Hepatocyte (in vitro differentiated cells): ENCODE data around the gene ZNF333.
"Not testable (repeated sequence)": the region's sequence is repeated elsewhere in the genome, so short reads cannot be mapped to it uniquely, and the experiment has no call there.

Experiments used
- EZH2 ChIP-seq: fragments of 200-600 bp; sonication (generic); IDR thresholded peaks from 2 replicates; pipeline ENCODE4 v1.6.1; 2016; ENCODE audit warnings: antibody characterized with exemption, mild to moderate bottlenecking, borderline replicate concordance
- EZH2phosphoT487 ChIP-seq: fragments of 200-600 bp; sonication (generic); IDR thresholded peaks from one replicate; pipeline ENCODE4 v1.6.1; 2018; ENCODE audit warnings: antibody characterized with exemption, mild to moderate bottlenecking, low read depth, moderate library complexity; ENCODE audit not compliant: unreplicated experiment, severe bottlenecking
- TF ChIP-seq, protein P1 (sequence below): fragments of 200-600 bp; sonication (generic); IDR thresholded peaks from 2 replicates; pipeline ENCODE4 v1.5.1; 2016; ENCODE audit warnings: antibody characterized with exemption, mild to moderate bottlenecking; ENCODE audit not compliant: poor library complexity

DNA sequence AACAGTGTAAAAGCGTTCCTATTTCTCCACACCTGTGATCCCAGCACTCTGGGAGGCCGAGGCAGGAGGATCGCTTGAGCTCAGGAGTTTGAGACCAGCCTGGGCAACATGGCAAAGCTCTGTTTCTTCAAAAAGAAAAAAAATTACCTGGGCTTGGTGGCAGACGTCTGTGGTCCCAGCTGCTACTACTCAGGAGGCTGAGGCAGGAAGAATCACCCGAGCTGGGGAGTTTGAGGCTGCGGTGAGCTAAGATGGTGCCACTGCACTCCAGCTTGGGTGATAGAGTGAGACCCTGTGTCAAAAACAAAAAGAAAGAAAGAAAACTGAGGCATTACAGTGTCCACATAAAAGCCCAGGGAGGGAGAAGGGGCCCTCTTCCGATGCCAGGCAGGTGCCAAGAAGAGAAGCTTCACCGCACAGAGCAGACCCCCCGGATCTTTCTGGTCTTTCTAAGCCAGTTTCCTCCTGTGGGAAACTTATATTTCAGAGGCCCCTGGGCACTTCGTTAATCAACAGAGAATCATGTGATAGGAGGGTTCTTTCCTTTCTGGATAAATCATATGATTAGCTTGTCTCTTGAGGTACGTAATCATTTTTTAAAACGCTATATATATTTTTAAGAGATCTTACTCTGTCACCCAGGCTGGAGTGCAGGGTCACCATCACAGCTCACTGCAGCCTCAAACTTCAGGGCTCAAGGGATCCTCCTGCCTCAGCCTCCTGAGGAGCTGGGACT is 88.4 kb downstream of the ZNF333 start, which contains the start of gene ADGRE2:
- TF ChIP-seq, protein P1, sequence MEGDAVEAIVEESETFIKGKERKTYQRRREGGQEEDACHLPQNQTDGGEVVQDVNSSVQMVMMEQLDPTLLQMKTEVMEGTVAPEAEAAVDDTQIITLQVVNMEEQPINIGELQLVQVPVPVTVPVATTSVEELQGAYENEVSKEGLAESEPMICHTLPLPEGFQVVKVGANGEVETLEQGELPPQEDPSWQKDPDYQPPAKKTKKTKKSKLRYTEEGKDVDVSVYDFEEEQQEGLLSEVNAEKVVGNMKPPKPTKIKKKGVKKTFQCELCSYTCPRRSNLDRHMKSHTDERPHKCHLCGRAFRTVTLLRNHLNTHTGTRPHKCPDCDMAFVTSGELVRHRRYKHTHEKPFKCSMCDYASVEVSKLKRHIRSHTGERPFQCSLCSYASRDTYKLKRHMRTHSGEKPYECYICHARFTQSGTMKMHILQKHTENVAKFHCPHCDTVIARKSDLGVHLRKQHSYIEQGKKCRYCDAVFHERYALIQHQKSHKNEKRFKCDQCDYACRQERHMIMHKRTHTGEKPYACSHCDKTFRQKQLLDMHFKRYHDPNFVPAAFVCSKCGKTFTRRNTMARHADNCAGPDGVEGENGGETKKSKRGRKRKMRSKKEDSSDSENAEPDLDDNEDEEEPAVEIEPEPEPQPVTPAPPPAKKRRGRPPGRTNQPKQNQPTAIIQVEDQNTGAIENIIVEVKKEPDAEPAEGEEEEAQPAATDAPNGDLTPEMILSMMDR, result not testable (repeated sequence)
- not testable (repeated sequence) for TF ChIP-seq EZH2, EZH2phosphoT487
